CD8-positive, alpha-beta memory T cell (primary cell): Measurements from ENCODE around the gene USP40. TPM values are rescaled to one million over a fixed set of nuclear protein-coding genes. Genes with fewer than 3 reads are reported as not detected.

Source experiments
- CTCF ChIA-PET: fragments of 350-600 bp; sonication (Branson Sonifier 250); formaldehyde crosslinking; loops from one replicate; lab custom pipeline; 2021; ENCODE audit warnings: antibody characterized with exemption; lab: Charles Lee
- POLR2A ChIA-PET: fragments of 350-600 bp; sonication (Branson Sonifier 250); formaldehyde crosslinking; loops from one replicate; lab custom pipeline; 2021; ENCODE audit warnings: antibody characterized with exemption; lab: Charles Lee
- DNase-seq, 5 donors: peaks; one replicate each; pipeline versions ENCODE4 v3.0.0 to v3.0.0-alpha.2; 2020 to 2022; ENCODE audit warnings: mixed read lengths in 1 of 5
- H3K27ac ChIP-seq: one replicate; pipeline ENCODE4 v1.7.0; 2013; ENCODE audit warnings: low read depth, mild to moderate bottlenecking, low read length, moderate library complexity
- H3K27me3 ChIP-seq: 2 replicates; pipeline ENCODE4 v1.7.0; 2013; ENCODE audit warnings: low read length, mild to moderate bottlenecking; ENCODE audit not compliant: insufficient read depth, poor library complexity, severe bottlenecking
- H3K36me3 ChIP-seq: 2 replicates; pipeline ENCODE4 v1.7.0; 2013; ENCODE audit warnings: mild to moderate bottlenecking, low read length, moderate library complexity; ENCODE audit not compliant: insufficient read depth
- H3K4me1 ChIP-seq: 2 replicates; pipeline ENCODE4 v1.7.0; 2013; ENCODE audit warnings: mild to moderate bottlenecking, low read length, moderate library complexity; ENCODE audit not compliant: insufficient read depth
- H3K4me3 ChIP-seq: 2 replicates; pipeline ENCODE4 v1.7.0; 2013; ENCODE audit warnings: mild to moderate bottlenecking, low read length
- H3K9me3 ChIP-seq: 2 replicates; pipeline ENCODE4 v1.7.0; 2013; ENCODE audit warnings: mild to moderate bottlenecking, low read length
- H3K27ac Mint-ChIP-seq, 8 donors: one replicate each; pipeline ENCODE4 v1.8.0; 2020 to 2021; ENCODE audit warnings: mixed read lengths in 8 of 8, mild to moderate bottlenecking in 6 of 8, inconsistent platforms in 3 of 8, moderate library complexity in 3 of 8
- H3K27me3 Mint-ChIP-seq, 2 donors: one replicate each; pipeline ENCODE4 v1.8.0; 2020 to 2021; ENCODE audit warnings: mixed read lengths in 2 of 2, mild to moderate bottlenecking in 1 of 2, moderate library complexity in 1 of 2
- H3K36me3 Mint-ChIP-seq, 3 donors: one replicate each; pipeline ENCODE4 v1.8.0; 2020 to 2021; ENCODE audit warnings: mixed read lengths in 3 of 3, inconsistent platforms in 1 of 3, mild to moderate bottlenecking in 1 of 3
- H3K4me1 Mint-ChIP-seq, 3 donors: one replicate each; pipeline ENCODE4 v1.8.0; 2020 to 2021; ENCODE audit warnings: mixed read lengths in 3 of 3, inconsistent platforms in 1 of 3, mild to moderate bottlenecking in 1 of 3
- H3K4me3 Mint-ChIP-seq, 7 donors: one replicate each; pipeline ENCODE4 v1.8.0; 2020 to 2021; ENCODE audit warnings: mixed read lengths in 7 of 7, mild to moderate bottlenecking in 6 of 7, moderate library complexity in 4 of 7, inconsistent platforms in 2 of 7
- H3K9me3 Mint-ChIP-seq, 5 donors: one replicate each; pipeline ENCODE4 v1.8.0; 2020 to 2022; ENCODE audit warnings: mixed read lengths in 5 of 5, mild to moderate bottlenecking in 3 of 5, moderate library complexity in 2 of 5, inconsistent platforms in 1 of 5
- polyA plus RNA-seq: library from polyadenylated mRNA; unstranded; fragments of 300-500 nt; fragmentation: Illumina TruSeq; gene quantifications from one replicate; pipeline ENCODE4 v1.2.3, GENCODE V29; 2021
- total RNA-seq, 2 experiments: library from RNA; stranded (reverse); gene quantifications; one replicate each; pipeline ENCODE4 v1.2.3, GENCODE V29; 2021

The USP40 gene
- total and polyA plus RNA-seq, 3 experiments from 2014 or later, result 5.4 to 14.8 (median 13.3) TPM

GRCh38 chr2:233498126-233498525, 68.5 kb downstream of the USP40 start:
- Histone ChIP-seq H3K4me3 (no peak overlapping the region), H3K27me3 (no peaks in the 10 kb centered on the region), H3K4me1 (no peaks in the 10 kb centered on the region), H3K27ac (no peak overlapping the region), H3K9me3 (no peaks in the 10 kb centered on the region), H3K36me3 (peaks cover 4% of the 10 kb centered on the region)
- H3K4me1 Mint-ChIP-seq, result no peaks in the 10 kb centered on the region
- H3K4me3 Mint-ChIP-seq, result no peak overlapping the region
- ChIA-PET POLR2A (no interaction called here), CTCF (no interaction called here)
- peaks cover 25 to 35% (median 31%) of the 10 kb centered on the region in 3 donors for H3K36me3 Mint-ChIP-seq
- peaks cover 6 to 17% (median 13%) of the 10 kb centered on the region in 5 donors for H3K9me3 Mint-ChIP-seq
- H3K27ac Mint-ChIP-seq, result no peak overlapping the region
- DNase-seq, result no peak
- peaks cover 0 to 2% of the 10 kb centered on the region in 2 donors for H3K27me3 Mint-ChIP-seq

- no peak overlapping the region for H3K4me3 ChIP-seq
- DNase-seq, result no peak
- no peak overlapping the region for H3K27ac ChIP-seq
- Mint-ChIP-seq H3K4me3 (no peak overlapping the region), H3K27ac (no peak overlapping the region), H3K36me3 (peaks cover 21 to 33% (median 29%) of the 10 kb centered on the region in 3 donors), H3K9me3 (peaks cover 2 to 13% (median 9%) of the 10 kb centered on the region in 5 donors), H3K4me1 (no peaks in the 10 kb centered on the region), H3K27me3 (peaks cover 0 to 2% of the 10 kb centered on the region in 2 donors)
- H3K36me3 ChIP-seq, result peaks cover 3% of the 10 kb centered on the region
- CTCF ChIA-PET, result no interaction called here
- no peaks in the 10 kb centered on the region for H3K4me1 ChIP-seq
- H3K9me3 ChIP-seq, result no peaks in the 10 kb centered on the region
- H3K27me3 ChIP-seq, result no peaks in the 10 kb centered on the region
- POLR2A ChIA-PET, result no interaction called here
These were observed 68.9 kb downstream of the USP40 start for GRCh38 chr2:233497692-233498091.

DNA sequence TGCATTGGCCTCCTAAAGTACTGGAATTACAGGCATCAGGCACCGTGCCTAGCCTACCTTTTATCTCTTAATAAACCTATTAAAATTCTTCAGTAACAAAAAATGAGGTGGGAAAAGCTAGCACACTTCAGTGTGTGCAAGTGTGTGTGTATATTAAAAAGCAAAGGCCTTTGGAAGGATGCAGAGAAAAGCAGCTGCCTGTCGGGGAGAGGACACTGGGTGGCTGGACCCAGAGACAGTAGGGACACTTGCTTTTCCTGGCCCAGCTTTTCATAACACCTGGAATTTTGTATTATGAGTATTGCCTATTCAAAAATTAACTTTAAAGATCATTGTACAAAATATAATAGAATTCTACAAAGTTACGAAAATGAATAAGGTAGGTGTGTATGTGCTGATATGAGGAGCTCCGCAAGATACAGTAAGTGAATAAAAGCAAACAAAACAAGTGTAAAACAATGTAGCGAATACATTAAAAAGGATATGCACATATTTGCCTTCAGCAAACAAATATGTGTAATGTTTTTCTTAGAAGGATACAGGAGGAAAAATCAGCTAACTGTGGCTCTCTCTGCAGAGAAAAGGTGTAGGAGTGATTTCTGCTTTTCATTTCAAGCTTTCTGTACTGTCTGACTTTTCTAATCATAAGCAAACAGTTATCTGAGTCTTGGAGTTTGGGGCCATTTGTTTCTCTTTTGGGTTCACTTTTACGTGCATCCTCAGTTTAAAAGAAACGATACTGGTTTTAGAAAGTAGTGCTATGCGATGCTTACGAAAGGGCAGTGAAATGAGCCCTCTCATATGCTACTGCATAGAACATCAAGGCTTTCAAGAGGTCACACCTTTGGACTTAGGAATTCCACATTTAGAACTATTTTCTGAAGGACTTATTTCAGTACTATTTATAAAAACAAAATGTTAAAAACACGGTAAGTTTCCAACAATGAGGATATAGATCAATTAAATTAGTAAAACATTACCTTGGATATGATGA, 70.8 kb downstream of the USP40 start:
- H3K4me1 Mint-ChIP-seq, result no peaks in the 10 kb centered on the region

GRCh38 chr2:233492751-233493150, 73.8 kb downstream of the USP40 start:
- no peak overlapping the region for H3K4me3 ChIP-seq

More for the DNA sequence above, 70.8 kb downstream of the USP40 start:
- DNase-seq, result no peak
- Histone ChIP-seq H3K4me1 (no peaks in the 10 kb centered on the region), H3K27ac (no peak overlapping the region), H3K27me3 (no peaks in the 10 kb centered on the region), H3K36me3 (no peaks in the 10 kb centered on the region), H3K9me3 (no peaks in the 10 kb centered on the region), H3K4me3 (no peak overlapping the region)
- ChIA-PET POLR2A (interaction anchor here (0.6 kb wide), 1 partner anchor 13 kb away, joined by 3 read pairs; no protein-coding TSS in a partner anchor), CTCF (no interaction called here)
- peaks cover 9 to 33% (median 16%) of the 10 kb centered on the region in 3 donors for H3K36me3 Mint-ChIP-seq
- H3K27me3 Mint-ChIP-seq, result peaks cover 0 to 2% of the 10 kb centered on the region in 2 donors
- no peak overlapping the region for H3K27ac Mint-ChIP-seq
- H3K4me3 Mint-ChIP-seq, result no peak overlapping the region
- no peaks in the 10 kb centered on the region for H3K9me3 Mint-ChIP-seq

DNA sequence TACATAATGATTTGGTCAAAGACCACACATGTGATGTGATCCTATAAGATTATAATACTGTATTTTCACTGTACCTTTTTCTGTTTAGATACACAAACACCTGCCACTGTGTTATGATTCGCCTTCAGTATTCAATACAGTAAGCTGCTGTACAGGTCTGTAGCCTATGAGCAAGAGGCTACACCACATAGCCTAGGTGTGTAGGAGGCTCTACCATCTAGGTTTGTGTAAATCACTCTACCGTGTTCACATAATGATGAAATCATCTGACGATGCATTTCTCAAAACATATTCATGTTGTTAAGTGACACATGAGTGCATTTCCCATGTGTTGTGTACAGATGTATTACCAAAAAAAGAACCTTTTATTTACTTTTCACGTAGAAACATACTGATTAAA, 74.5 kb downstream of the USP40 start:
- Mint-ChIP-seq H3K27me3 (no peaks in the 10 kb centered on the region), H3K9me3 (no peaks in the 10 kb centered on the region), H3K27ac (peak overlapping the region in 1 of 8 donors; percentile 50), H3K4me1 (no peaks in the 10 kb centered on the region), H3K4me3 (no peak overlapping the region), H3K36me3 (peaks cover 18 to 50% (median 24%) of the 10 kb centered on the region in 3 donors)
- no peak for DNase-seq
- ChIA-PET CTCF (no interaction called here), POLR2A (no interaction called here)
- Histone ChIP-seq H3K27me3 (no peaks in the 10 kb centered on the region), H3K4me1 (no peaks in the 10 kb centered on the region), H3K4me3 (no peak overlapping the region), H3K9me3 (no peaks in the 10 kb centered on the region), H3K36me3 (no peaks in the 10 kb centered on the region), H3K27ac (no peak overlapping the region)

More at GRCh38 chr2:233492751-233493150, 73.8 kb downstream of the USP40 start:
- Mint-ChIP-seq H3K27ac (no peak overlapping the region), H3K9me3 (no peaks in the 10 kb centered on the region), H3K4me3 (no peak overlapping the region), H3K27me3 (no peaks in the 10 kb centered on the region), H3K36me3 (peaks cover 21 to 51% (median 24%) of the 10 kb centered on the region in 3 donors), H3K4me1 (no peaks in the 10 kb centered on the region)
- Histone ChIP-seq H3K27me3 (no peaks in the 10 kb centered on the region), H3K36me3 (no peaks in the 10 kb centered on the region), H3K27ac (no peak overlapping the region), H3K9me3 (no peaks in the 10 kb centered on the region), H3K4me1 (no peaks in the 10 kb centered on the region)
- ChIA-PET CTCF (no interaction called here), POLR2A (no interaction called here)
- DNase-seq, result no peak

DNA sequence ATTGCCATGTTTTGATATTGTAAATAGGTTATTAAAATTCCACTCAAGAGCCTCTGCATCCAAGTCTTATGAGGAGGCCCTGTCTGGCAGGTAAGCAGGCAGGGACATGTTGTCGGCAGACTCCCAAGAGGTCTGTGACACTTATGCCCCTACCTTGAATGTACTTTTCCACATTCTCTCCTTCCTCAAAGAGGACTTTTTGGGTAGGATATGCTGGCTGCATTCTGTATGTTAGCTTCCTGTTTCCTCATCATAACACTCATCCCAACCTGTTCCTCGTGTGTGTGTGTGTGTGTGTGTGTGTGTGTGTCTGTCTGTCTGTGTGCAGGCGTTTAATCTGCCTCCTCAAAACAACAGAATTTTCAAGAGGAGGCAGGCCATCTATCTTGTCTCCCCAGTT, 75.3 kb downstream of the USP40 start:
- Histone ChIP-seq H3K4me3 (no peak overlapping the region), H3K9me3 (no peaks in the 10 kb centered on the region), H3K27me3 (no peaks in the 10 kb centered on the region), H3K27ac (no peak overlapping the region), H3K36me3 (no peaks in the 10 kb centered on the region), H3K4me1 (no peaks in the 10 kb centered on the region)
- peaks cover 15 to 51% (median 24%) of the 10 kb centered on the region in 3 donors for H3K36me3 Mint-ChIP-seq
- no peak for DNase-seq
- no peaks in the 10 kb centered on the region for H3K9me3 Mint-ChIP-seq
- H3K27ac Mint-ChIP-seq, result no peak overlapping the region
- no peaks in the 10 kb centered on the region for H3K4me1 Mint-ChIP-seq
- H3K27me3 Mint-ChIP-seq, result peaks cover 0 to 2% of the 10 kb centered on the region in 2 donors
- CTCF ChIA-PET, result no interaction called here
- H3K4me3 Mint-ChIP-seq, result no peak overlapping the region
- POLR2A ChIA-PET, result no interaction called here

- no peaks in the 10 kb centered on the region for H3K4me1 ChIP-seq
- no peaks in the 10 kb centered on the region for H3K9me3 ChIP-seq
- no peak overlapping the region for H3K27ac ChIP-seq
- no peaks in the 10 kb centered on the region for H3K27me3 ChIP-seq
- ChIA-PET CTCF (no interaction called here), POLR2A (no interaction called here)
- no peak overlapping the region for H3K27ac Mint-ChIP-seq
- no peak for DNase-seq
- no peak overlapping the region for H3K4me3 ChIP-seq
- peaks cover 14 to 50% (median 22%) of the 10 kb centered on the region in 3 donors for H3K36me3 Mint-ChIP-seq
- H3K36me3 ChIP-seq, result no peaks in the 10 kb centered on the region
- H3K4me3 Mint-ChIP-seq, result no peak overlapping the region
- H3K4me1 Mint-ChIP-seq, result no peaks in the 10 kb centered on the region
- H3K9me3 Mint-ChIP-seq, result no peaks in the 10 kb centered on the region
- peaks cover 0 to 2% of the 10 kb centered on the region in 2 donors for H3K27me3 Mint-ChIP-seq
These were observed 75.8 kb downstream of the USP40 start for GRCh38 chr2:233490831-233491230.

DNA sequence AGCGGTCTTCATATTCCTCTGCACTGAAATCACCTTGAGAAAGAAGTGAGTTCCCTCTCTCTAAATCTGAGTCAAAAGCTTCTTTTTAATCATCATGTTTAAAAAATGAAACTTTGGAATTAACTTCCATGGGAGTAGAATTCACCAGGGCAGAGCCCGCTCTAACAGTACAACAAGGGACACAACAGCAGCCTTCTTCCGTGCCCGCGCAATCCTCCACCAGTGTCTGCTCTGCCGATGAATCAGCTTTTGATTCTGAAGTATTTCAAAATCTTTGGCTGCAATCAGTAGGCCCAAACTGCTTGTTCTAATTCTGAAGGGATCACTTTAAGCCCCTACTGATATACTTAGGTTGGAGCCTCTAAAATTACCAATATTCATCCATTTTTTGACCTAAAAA, 76.9 kb downstream of the USP40 start:
- H3K9me3 ChIP-seq, result no peaks in the 10 kb centered on the region
- CTCF ChIA-PET, result no interaction called here
- H3K36me3 ChIP-seq, result peaks cover 8% of the 10 kb centered on the region
- no peak overlapping the region for H3K27ac ChIP-seq
- POLR2A ChIA-PET, result no interaction called here
- no peaks in the 10 kb centered on the region for H3K4me1 Mint-ChIP-seq
- H3K36me3 Mint-ChIP-seq, result peaks cover 15 to 57% (median 19%) of the 10 kb centered on the region in 3 donors
- no peak for DNase-seq
- peaks cover 0 to 2% of the 10 kb centered on the region in 2 donors for H3K27me3 Mint-ChIP-seq
- H3K4me3 Mint-ChIP-seq, result no peak overlapping the region
- H3K4me3 ChIP-seq, result no peak overlapping the region
- no peaks in the 10 kb centered on the region for H3K9me3 Mint-ChIP-seq
- H3K27me3 ChIP-seq, result no peaks in the 10 kb centered on the region
- H3K4me1 ChIP-seq, result no peaks in the 10 kb centered on the region
- peak overlapping the region in 1 of 8 donors; percentile 38 for H3K27ac Mint-ChIP-seq
